Neural progenitor cell (in vitro differentiated cells): Measurements from ENCODE around the gene KLHDC8A.

Source experiments
- EZH2 ChIP-seq: fragments of 200-600 bp; sonication (generic); IDR thresholded peaks from 2 replicates; pipeline ENCODE4 v1.6.1; 2017; ENCODE audit warnings: antibody characterized with exemption, mild to moderate bottlenecking, moderate library complexity
- EZH2phosphoT487 ChIP-seq: fragments of 200-600 bp; sonication (generic); IDR thresholded peaks from 2 replicates; pipeline ENCODE4 v1.6.1; 2017; ENCODE audit warnings: antibody characterized with exemption
- TF ChIP-seq, protein P1 (sequence below): fragments of 200-600 bp; sonication (generic); IDR thresholded peaks from 2 replicates; pipeline ENCODE4 v1.5.1; 2017; ENCODE audit warnings: antibody characterized with exemption, mild to moderate bottlenecking

DNA sequence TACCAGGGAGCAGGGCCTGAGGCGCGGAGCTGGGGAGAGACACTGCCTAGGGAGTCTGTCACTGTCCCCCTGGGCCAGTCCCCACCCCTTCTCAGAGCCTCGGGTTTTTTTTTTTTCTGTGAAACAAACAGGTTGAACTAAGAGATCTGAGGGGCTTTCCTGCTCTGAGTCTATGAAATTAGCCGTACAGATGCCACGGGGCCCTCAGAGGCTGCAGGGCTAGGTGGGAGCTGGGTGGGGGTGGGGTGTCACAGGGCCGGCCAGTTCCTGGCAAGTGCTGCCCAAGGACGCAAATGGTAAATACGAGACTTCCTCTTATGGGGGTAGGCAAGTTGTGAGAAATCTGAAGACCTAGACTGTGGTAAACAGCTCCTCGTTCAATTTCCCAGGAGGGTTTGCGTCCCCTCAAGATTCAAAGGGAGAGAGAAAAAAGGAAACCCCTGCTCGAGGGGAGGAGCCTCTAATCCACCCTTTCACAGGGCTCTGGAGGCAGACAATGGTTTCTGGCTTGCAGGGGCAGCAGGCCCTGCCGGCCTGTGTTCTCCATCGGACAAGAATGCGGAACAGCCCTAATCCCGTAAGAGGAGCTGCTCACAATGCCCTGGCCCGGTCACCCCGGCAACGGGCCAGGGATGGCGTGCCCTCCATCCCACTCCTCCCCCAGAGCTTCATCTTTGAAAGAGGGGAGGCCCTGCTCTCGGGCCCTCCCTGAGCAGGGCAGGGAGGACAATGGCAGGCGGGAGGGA is 43.0 kb downstream of the KLHDC8A start:
- TF ChIP-seq, protein P1, sequence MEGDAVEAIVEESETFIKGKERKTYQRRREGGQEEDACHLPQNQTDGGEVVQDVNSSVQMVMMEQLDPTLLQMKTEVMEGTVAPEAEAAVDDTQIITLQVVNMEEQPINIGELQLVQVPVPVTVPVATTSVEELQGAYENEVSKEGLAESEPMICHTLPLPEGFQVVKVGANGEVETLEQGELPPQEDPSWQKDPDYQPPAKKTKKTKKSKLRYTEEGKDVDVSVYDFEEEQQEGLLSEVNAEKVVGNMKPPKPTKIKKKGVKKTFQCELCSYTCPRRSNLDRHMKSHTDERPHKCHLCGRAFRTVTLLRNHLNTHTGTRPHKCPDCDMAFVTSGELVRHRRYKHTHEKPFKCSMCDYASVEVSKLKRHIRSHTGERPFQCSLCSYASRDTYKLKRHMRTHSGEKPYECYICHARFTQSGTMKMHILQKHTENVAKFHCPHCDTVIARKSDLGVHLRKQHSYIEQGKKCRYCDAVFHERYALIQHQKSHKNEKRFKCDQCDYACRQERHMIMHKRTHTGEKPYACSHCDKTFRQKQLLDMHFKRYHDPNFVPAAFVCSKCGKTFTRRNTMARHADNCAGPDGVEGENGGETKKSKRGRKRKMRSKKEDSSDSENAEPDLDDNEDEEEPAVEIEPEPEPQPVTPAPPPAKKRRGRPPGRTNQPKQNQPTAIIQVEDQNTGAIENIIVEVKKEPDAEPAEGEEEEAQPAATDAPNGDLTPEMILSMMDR, result no peak
- no peak for TF ChIP-seq EZH2
- no peak for TF ChIP-seq EZH2phosphoT487
